Liver (tissue), 9 donors: ENCODE measurements around the gene SLC24A4. TPM values are rescaled to one million over a fixed set of nuclear protein-coding genes. Genes with fewer than 3 reads are reported as not detected.

ENCODE experiments used
- DNase-seq: peaks from one replicate; pipeline ENCODE4 v3.0.0-alpha.2; 2017; ENCODE audit warnings: low spot score
- H3K27ac ChIP-seq, 2 donors: one replicate each; pipeline ENCODE4 v1.7.0; 2013; ENCODE audit warnings: inconsistent platforms in 2 of 2, low read length in 2 of 2, control low read depth in 1 of 2, low read depth in 1 of 2, mild to moderate bottlenecking in 1 of 2
- H3K27me3 ChIP-seq, 4 donors: one replicate each; pipeline versions ENCODE4 v1.6.1 to v1.7.0; 2013; ENCODE audit warnings: low read length in 3 of 4, inconsistent platforms in 1 of 4, mild to moderate bottlenecking in 1 of 4, moderate library complexity in 1 of 4; ENCODE audit not compliant: control insufficient read depth in 4 of 4, insufficient read depth in 4 of 4
- H3K36me3 ChIP-seq, 4 donors: one replicate each; pipeline versions ENCODE4 v1.6.1 to v1.7.0; 2013; ENCODE audit warnings: low read length in 3 of 4, mild to moderate bottlenecking in 3 of 4, low read depth in 1 of 4, moderate library complexity in 1 of 4; ENCODE audit not compliant: control insufficient read depth in 4 of 4, insufficient read depth in 3 of 4
- H3K4me1 ChIP-seq, 4 donors: one replicate each; pipeline versions ENCODE4 v1.6.1 to v1.7.0; 2013; ENCODE audit warnings: low read length in 3 of 4, mild to moderate bottlenecking in 3 of 4, moderate library complexity in 1 of 4; ENCODE audit not compliant: control insufficient read depth in 4 of 4, insufficient read depth in 4 of 4
- H3K4me3 ChIP-seq, 3 donors: one replicate each; pipeline versions ENCODE4 v1.6.1 to v1.7.0; 2013; ENCODE audit warnings: low read length in 3 of 3, control low read depth in 1 of 3, low read depth in 1 of 3, mild to moderate bottlenecking in 1 of 3
- H3K9ac ChIP-seq, 2 donors: one replicate each; pipeline ENCODE4 v1.7.0; 2013; ENCODE audit warnings: low read length in 2 of 2, mild to moderate bottlenecking in 2 of 2, moderate library complexity in 2 of 2, control low read depth in 1 of 2, low read depth in 1 of 2
- H3K9me3 ChIP-seq, 4 donors: one replicate each; pipeline versions ENCODE4 v1.6.1 to v1.7.0; 2013; ENCODE audit warnings: low read length in 3 of 4; ENCODE audit not compliant: control insufficient read depth in 4 of 4
- ATF3 ChIP-seq: IDR thresholded peaks from 2 replicates; pipeline ENCODE4 v1.6.1; 2016; ENCODE audit warnings: antibody characterized with exemption
- CTCF ChIP-seq: fragments of 150-350 bp; IDR thresholded peaks from 2 replicates; pipeline ENCODE4 v1.5.1; 2017; ENCODE audit warnings: improper control_type of control experiment, low read depth, low read length; ENCODE audit not compliant: missing input control
- EGR1 ChIP-seq, 2 donors: IDR thresholded peaks; 2 replicates each; pipeline ENCODE4 v1.6.1; 2016 to 2018; ENCODE audit warnings: antibody characterized with exemption in 2 of 2, low read depth in 2 of 2
- FOXA1 ChIP-seq: IDR thresholded peaks from 2 replicates; pipeline ENCODE4 v1.6.1; 2016; ENCODE audit warnings: antibody characterized with exemption
- FOXA2 ChIP-seq: IDR thresholded peaks from 2 replicates; pipeline ENCODE4 v1.6.1; 2016; ENCODE audit warnings: antibody characterized with exemption
- GABPA ChIP-seq, 2 donors: IDR thresholded peaks in 1 of 2; conservative IDR thresholded peaks in 1 of 2; 2 replicates each; pipeline ENCODE4 v1.6.1; 2016; ENCODE audit warnings: antibody characterized with exemption in 2 of 2, mild to moderate bottlenecking in 1 of 2, moderate library complexity in 1 of 2
- HNF4A ChIP-seq, 2 donors: conservative IDR thresholded peaks; 2 replicates each; pipeline ENCODE4 v1.6.1; 2016; ENCODE audit warnings: antibody characterized with exemption in 2 of 2, mild to moderate bottlenecking in 2 of 2
- HNF4G ChIP-seq: IDR thresholded peaks from 2 replicates; pipeline ENCODE4 v1.6.1; 2016; ENCODE audit warnings: antibody characterized with exemption
- JUND ChIP-seq, 2 donors: IDR thresholded peaks; 2 replicates each; pipeline ENCODE4 v1.6.1; 2016; ENCODE audit warnings: antibody characterized with exemption in 2 of 2
- MAX ChIP-seq: IDR thresholded peaks from 2 replicates; pipeline ENCODE4 v1.6.1; 2016; ENCODE audit warnings: antibody characterized with exemption
- NR2F2 ChIP-seq: IDR thresholded peaks from 2 replicates; pipeline ENCODE4 v1.6.1; 2016; ENCODE audit warnings: antibody characterized with exemption
- RAD21 ChIP-seq, 2 donors: IDR thresholded peaks; 2 replicates each; pipeline ENCODE4 v1.6.1; 2016; ENCODE audit warnings: antibody characterized with exemption in 2 of 2, mild to moderate bottlenecking in 2 of 2
- REST ChIP-seq: IDR thresholded peaks from 2 replicates; pipeline ENCODE4 v1.6.1; 2016; ENCODE audit warnings: antibody characterized with exemption, mild to moderate bottlenecking
- RXRA ChIP-seq, 2 donors: IDR thresholded peaks; 2 replicates each; pipeline ENCODE4 v1.6.1; 2017 to 2018; ENCODE audit warnings: antibody characterized with exemption in 2 of 2, mild to moderate bottlenecking in 1 of 2
- SP1 ChIP-seq: IDR thresholded peaks from 2 replicates; pipeline ENCODE4 v1.6.1; 2018; ENCODE audit warnings: antibody characterized with exemption, mild to moderate bottlenecking
- TAF1 ChIP-seq: conservative IDR thresholded peaks from 2 replicates; pipeline ENCODE4 v1.6.1; 2016; ENCODE audit warnings: antibody characterized with exemption, mild to moderate bottlenecking
- YY1 ChIP-seq: IDR thresholded peaks from 2 replicates; pipeline ENCODE4 v1.6.1; 2016; ENCODE audit warnings: antibody characterized with exemption, mild to moderate bottlenecking
- ZBTB33 ChIP-seq: IDR thresholded peaks from 2 replicates; pipeline ENCODE4 v1.6.1; 2016; ENCODE audit warnings: antibody characterized with exemption
- WGBS: extraction: QIAGEN DNeasy Blood & Tissue Kit; methylation state at CpG from one replicate; pipeline ENCODE4 v1.1.7; 2013; 5-methylcytosine and 5-hydroxymethylcytosine counted together
- polyA plus RNA-seq, 2 donors: library from polyadenylated mRNA; stranded (reverse) in 1 of 2; unstranded in 1 of 2; fragments of 200-250 nt in 1 of 2; fragments of >200 nt in 1 of 2; fragmentation: Nextera tagmentation in 1 of 2; extraction: Ambion mirVana in 1 of 2; gene quantifications; one replicate each; pipeline versions ENCODE4 v1.2.1 to v1.2.3, GENCODE V29; 2013 to 2015
- total RNA-seq, 2 donors: library from RNA; depleted of rRNA; stranded (reverse); fragments of >200 nt; gene quantifications; one replicate each; pipeline ENCODE4 v1.2.3, GENCODE V29; 2014
- donor health status: healthy.
- donor health status: healthy.
- donor health status: healthy.
- donor health status: healthy.
- donor health status: healthy.

The SLC24A4 gene
- total and polyA plus RNA-seq, 4 donors: 0.06 to 0.23 (median 0.12) TPM

GRCh38 chr14:92426237-92426636, 103.3 kb downstream of the SLC24A4 start:
- Histone ChIP-seq H3K27me3 (no peaks in the 10 kb centered on the region), H3K4me3 (no peak overlapping the region), H3K9ac (no peak overlapping the region), H3K27ac (no peak overlapping the region), H3K4me1 (no peaks in the 10 kb centered on the region), H3K9me3 (no peaks in the 10 kb centered on the region), H3K36me3 (no peaks in the 10 kb centered on the region)
- TF ChIP-seq YY1 (no peak), TAF1 (no peak), EGR1 (IDR thresholded peaks at IDR 0.05; ENCODE audit: low read depth in 2 of 2) (no peak), FOXA2 (no peak), GABPA (IDR thresholded peaks at IDR 0.05 in 1 of 2, conservative IDR thresholded peaks at IDR 0.05 in 1 of 2) (no peak), REST (no peak), HNF4G (no peak), ATF3 (no peak), JUND (IDR thresholded peaks at IDR 0.05) (no peak), FOXA1 (no peak), RXRA (IDR thresholded peaks at IDR 0.05) (no peak), RAD21 (IDR thresholded peaks at IDR 0.05) (no peak), NR2F2 (no peak), ZBTB33 (no peak)
- 56% methylated on average over 4 of the region's 4 CpGs for WGBS
- DNase-seq: no peak

GRCh38 chr14:92427096-92427495, 104.1 kb downstream of the SLC24A4 start:
- Histone ChIP-seq H3K27ac (no peak overlapping the region), H3K4me1 (no peaks in the 10 kb centered on the region), H3K4me3 (no peak overlapping the region), H3K9me3 (no peaks in the 10 kb centered on the region), H3K27me3 (no peaks in the 10 kb centered on the region), H3K36me3 (no peaks in the 10 kb centered on the region), H3K9ac (no peak overlapping the region)
- WGBS: 77% methylated on average over 3 of the region's 3 CpGs
- no peak for DNase-seq
- TF ChIP-seq FOXA1 (no peak), SP1 (no peak), ATF3 (no peak), RXRA (IDR thresholded peaks at IDR 0.05) (no peak), ZBTB33 (no peak), EGR1 (IDR thresholded peaks at IDR 0.05; ENCODE audit: low read depth in 2 of 2) (no peak), CTCF (no peak), RAD21 (IDR thresholded peaks at IDR 0.05) (no peak), MAX (no peak), HNF4G (no peak), REST (no peak), YY1 (no peak), NR2F2 (no peak), JUND (IDR thresholded peaks at IDR 0.05) (no peak), HNF4A (conservative IDR thresholded peaks at IDR 0.05) (no peak)
